Mesenchymal stem cell (in vitro differentiated cells and primary cell): ENCODE results near the gene NUB1.

Source experiments
- DNase-seq: peaks from one replicate; pipeline ENCODE4 v3.0.0-alpha.2; 2013
- H2AFZ ChIP-seq: one replicate; pipeline ENCODE4 v1.6.1; 2013; ENCODE audit warnings: low read depth, mild to moderate bottlenecking, control low read depth, inconsistent platforms, low read length, moderate library complexity
- H2AK5ac ChIP-seq: 2 replicates; pipeline ENCODE4 v1.6.1; 2013; ENCODE audit warnings: low read length, moderate library complexity, mild to moderate bottlenecking, inconsistent platforms; ENCODE audit not compliant: severe bottlenecking
- H2BK120ac ChIP-seq: one replicate; pipeline ENCODE4 v1.6.1; 2013; ENCODE audit warnings: low read depth, mild to moderate bottlenecking, inconsistent platforms, low read length, moderate library complexity
- H2BK12ac ChIP-seq, 2 experiments: one replicate each; pipeline ENCODE4 v1.6.1; 2013; ENCODE audit warnings: inconsistent platforms in 2 of 2, low read length in 2 of 2, mild to moderate bottlenecking in 2 of 2, moderate library complexity in 2 of 2, control low read depth in 1 of 2
- H2BK15ac ChIP-seq: one replicate; pipeline ENCODE4 v1.6.1; 2013; ENCODE audit warnings: mild to moderate bottlenecking, low read depth, inconsistent platforms; ENCODE audit not compliant: poor library complexity, severe bottlenecking
- H2BK5ac ChIP-seq: 2 replicates; pipeline ENCODE4 v1.6.1; 2013; ENCODE audit warnings: low read depth, mild to moderate bottlenecking, low read length, control low read depth, inconsistent platforms; ENCODE audit not compliant: poor library complexity, severe bottlenecking
- H3K14ac ChIP-seq, 2 experiments: one replicate each; pipeline ENCODE4 v1.6.1; 2013; ENCODE audit warnings: inconsistent platforms in 2 of 2, low read length in 2 of 2, control low read depth in 1 of 2, mild to moderate bottlenecking in 1 of 2, moderate library complexity in 1 of 2
- H3K18ac ChIP-seq, 2 experiments: one replicate each; pipeline ENCODE4 v1.6.1; 2013; ENCODE audit warnings: inconsistent platforms in 2 of 2, low read length in 2 of 2, control low read depth in 1 of 2, low read depth in 1 of 2, mild to moderate bottlenecking in 1 of 2
- H3K23ac ChIP-seq, 2 experiments: one replicate each; pipeline ENCODE4 v1.6.1; 2013; ENCODE audit warnings: inconsistent platforms in 2 of 2, low read length in 2 of 2, mild to moderate bottlenecking in 2 of 2, moderate library complexity in 2 of 2, control low read depth in 1 of 2
- H3K27ac ChIP-seq: 2 replicates; pipeline ENCODE4 v1.5.1; 2013; ENCODE audit warnings: mild to moderate bottlenecking, moderate library complexity, low read length, control low read depth, inconsistent platforms; ENCODE audit not compliant: poor library complexity, severe bottlenecking
- H3K27me3 ChIP-seq, 2 experiments: 2 replicates each; pipeline versions ENCODE4 v1.6.1 to v1.7.0; 2013; ENCODE audit warnings: low read length in 2 of 2, mild to moderate bottlenecking in 2 of 2, moderate library complexity in 2 of 2, control low read depth in 1 of 2, inconsistent platforms in 1 of 2; ENCODE audit not compliant: control insufficient read depth in 1 of 2, insufficient read depth in 1 of 2
- H3K36me3 ChIP-seq, 2 experiments: 2 replicates each; pipeline versions ENCODE4 v1.6.1 to v1.7.0; 2013; ENCODE audit warnings: low read length in 2 of 2, control low read depth in 1 of 2, inconsistent platforms in 1 of 2, low read depth in 1 of 2, mild to moderate bottlenecking in 1 of 2; ENCODE audit not compliant: insufficient read depth in 2 of 2, control insufficient read depth in 1 of 2
- H3K4ac ChIP-seq, 2 experiments: one replicate each; pipeline ENCODE4 v1.6.1; 2013; ENCODE audit warnings: inconsistent platforms in 2 of 2, low read length in 2 of 2, mild to moderate bottlenecking in 2 of 2, moderate library complexity in 2 of 2, control low read depth in 1 of 2, low read depth in 1 of 2
- H3K4me1 ChIP-seq: 2 replicates; pipeline ENCODE4 v1.6.1; 2013; ENCODE audit warnings: low read depth, low read length, control low read depth; ENCODE audit not compliant: control insufficient read depth, insufficient read depth
- H3K4me2 ChIP-seq: 2 replicates; pipeline ENCODE4 v1.6.1; 2013; ENCODE audit warnings: low read length, mild to moderate bottlenecking, inconsistent platforms; ENCODE audit not compliant: poor library complexity, severe bottlenecking
- H3K4me3 ChIP-seq, 2 experiments: 2 replicates each; pipeline versions ENCODE4 v1.5.1 to v1.7.0; 2013; ENCODE audit warnings: low read length in 2 of 2, mild to moderate bottlenecking in 2 of 2, control low read depth in 1 of 2, low read depth in 1 of 2; ENCODE audit not compliant: insufficient read depth in 1 of 2
- H3K79me1 ChIP-seq: replicated peaks from 2 replicates; pipeline ENCODE4 v1.6.1; 2013; ENCODE audit warnings: mild to moderate bottlenecking, control low read depth, low read length, inconsistent platforms; ENCODE audit not compliant: poor library complexity, severe bottlenecking
- H3K9ac ChIP-seq: 2 replicates; pipeline ENCODE4 v1.7.0; 2013; ENCODE audit warnings: mild to moderate bottlenecking, low read length, moderate library complexity
- H3K9me3 ChIP-seq: 2 replicates; pipeline ENCODE4 v1.7.0; 2013; ENCODE audit warnings: mild to moderate bottlenecking, low read length; ENCODE audit not compliant: control insufficient read depth
- H4K8ac ChIP-seq: one replicate; pipeline ENCODE4 v1.6.1; 2013; ENCODE audit warnings: inconsistent platforms, mild to moderate bottlenecking, low read length, moderate library complexity
- H4K91ac ChIP-seq: one replicate; pipeline ENCODE4 v1.6.1; 2013; ENCODE audit warnings: mild to moderate bottlenecking, low read length, inconsistent platforms
- WGBS: methylation state at CpG from one replicate; pipeline ENCODE4 v1.1.7; 2013; ENCODE audit warnings: mixed read lengths; 5-methylcytosine and 5-hydroxymethylcytosine counted together

The NUB1 gene

GRCh38 chr7:151403764-151404163, 62.2 kb downstream of the NUB1 start:
- Histone ChIP-seq H3K23ac (no peak overlapping the region), H2AFZ (no peak overlapping the region)

DNA sequence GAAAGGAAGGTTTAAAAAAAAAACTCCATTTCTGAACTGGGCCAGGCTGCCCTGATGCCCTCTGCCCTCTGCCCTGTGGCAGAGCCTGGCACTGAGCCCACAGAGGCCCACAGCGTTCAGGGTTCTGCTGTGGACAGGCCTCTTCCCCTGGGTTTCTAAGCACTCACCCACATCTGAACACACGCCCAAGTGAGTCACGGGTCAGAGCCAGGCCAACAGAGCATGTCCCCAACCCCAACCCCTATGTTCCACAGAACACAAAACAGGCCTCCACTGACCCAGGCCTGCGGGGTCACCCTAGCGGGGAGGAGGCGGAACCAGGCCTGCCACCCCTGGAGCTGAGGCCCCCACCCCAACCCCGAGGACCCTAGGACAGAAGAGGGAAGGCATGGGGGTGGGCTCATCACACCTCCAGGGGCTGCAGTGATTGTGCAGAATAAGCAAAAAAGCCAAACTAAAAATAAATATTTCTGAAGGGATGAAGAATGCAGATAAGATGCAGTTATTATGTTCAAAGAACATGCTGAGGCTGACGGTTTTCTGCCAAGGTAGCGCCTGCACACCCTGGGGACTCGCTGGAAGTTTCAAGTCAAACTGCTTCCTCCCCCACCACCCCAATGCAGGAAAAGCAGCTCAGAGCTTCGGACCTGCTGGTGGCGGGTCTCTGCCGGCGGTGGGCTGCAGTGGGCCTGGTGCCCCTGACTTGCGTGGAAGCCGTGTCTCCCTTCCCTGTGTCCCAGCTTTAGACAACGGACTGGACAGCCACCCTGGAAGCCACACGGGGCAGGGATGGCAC, 62.8 kb downstream of the NUB1 start:
- Histone ChIP-seq H3K27me3 (peaks cover 15 to 47% of the 10 kb centered on the region in 2 experiments), H2BK5ac (no peak overlapping the region), H3K14ac (no peak overlapping the region), H3K4me2 (no peak overlapping the region), H3K79me1 (no peaks in the 10 kb centered on the region), H2AFZ (no peak overlapping the region), H3K18ac (no peak overlapping the region), H3K23ac (no peak overlapping the region), H3K4ac (no peak overlapping the region), H3K9me3 (no peaks in the 10 kb centered on the region), H3K36me3 (peaks cover 0 to 2% of the 10 kb centered on the region in 2 experiments), H2BK12ac (no peak overlapping the region), H3K27ac (no peak overlapping the region), H2BK120ac (no peak overlapping the region), H4K8ac (no peak overlapping the region), H3K9ac (peak overlapping the region; percentile 15), H2BK15ac (no peak overlapping the region), H2AK5ac (peak overlapping the region; percentile 14), H3K4me1 (peaks cover 22% of the 10 kb centered on the region), H4K91ac (no peak overlapping the region), H3K4me3 (peak overlapping the region in 1 of 2 experiments; percentile 5)
- 61% methylated on average over 18 of the region's 18 CpGs for WGBS
- peak; percentile 25 for DNase-seq

More at GRCh38 chr7:151403764-151404163, 62.2 kb downstream of the NUB1 start:
- Histone ChIP-seq H3K4me1 (peaks cover 17% of the 10 kb centered on the region), H3K79me1 (no peaks in the 10 kb centered on the region), H3K4me2 (no peak overlapping the region), H3K9me3 (no peaks in the 10 kb centered on the region), H3K18ac (no peak overlapping the region), H4K91ac (no peak overlapping the region), H4K8ac (no peak overlapping the region), H3K27ac (no peak overlapping the region), H3K14ac (no peak overlapping the region), H3K4me3 (peak overlapping the region in 1 of 2 experiments; percentile 5), H2BK120ac (no peak overlapping the region), H2BK15ac (no peak overlapping the region), H2BK12ac (no peak overlapping the region), H3K4ac (no peak overlapping the region), H2BK5ac (no peak overlapping the region), H2AK5ac (no peak overlapping the region), H3K27me3 (peaks cover 11 to 48% of the 10 kb centered on the region in 2 experiments), H3K36me3 (peaks cover 0 to 2% of the 10 kb centered on the region in 2 experiments), H3K9ac (peak overlapping the region; percentile 15)
- WGBS: 89% methylated on average over 9 of the region's 9 CpGs
- DNase-seq: no peak

- no peak for DNase-seq
- Histone ChIP-seq H2BK12ac (no peak overlapping the region), H3K4me1 (peaks cover 26% of the 10 kb centered on the region), H3K4ac (no peak overlapping the region), H3K9ac (no peak overlapping the region), H3K79me1 (no peaks in the 10 kb centered on the region), H3K18ac (no peak overlapping the region), H3K4me2 (no peak overlapping the region), H4K91ac (no peak overlapping the region), H2AFZ (no peak overlapping the region), H2BK15ac (no peak overlapping the region), H4K8ac (no peak overlapping the region), H3K36me3 (peaks cover 0 to 2% of the 10 kb centered on the region in 2 experiments), H3K14ac (no peak overlapping the region), H3K23ac (no peak overlapping the region), H2AK5ac (no peak overlapping the region), H3K27ac (no peak overlapping the region), H2BK5ac (no peak overlapping the region), H3K9me3 (no peaks in the 10 kb centered on the region), H2BK120ac (no peak overlapping the region), H3K27me3 (peaks cover 17 to 41% of the 10 kb centered on the region in 2 experiments), H3K4me3 (no peak overlapping the region)
- 89% methylated on average over 9 of the region's 9 CpGs for WGBS
These were observed 63.4 kb downstream of the NUB1 start for GRCh38 chr7:151405056-151405455.

DNA sequence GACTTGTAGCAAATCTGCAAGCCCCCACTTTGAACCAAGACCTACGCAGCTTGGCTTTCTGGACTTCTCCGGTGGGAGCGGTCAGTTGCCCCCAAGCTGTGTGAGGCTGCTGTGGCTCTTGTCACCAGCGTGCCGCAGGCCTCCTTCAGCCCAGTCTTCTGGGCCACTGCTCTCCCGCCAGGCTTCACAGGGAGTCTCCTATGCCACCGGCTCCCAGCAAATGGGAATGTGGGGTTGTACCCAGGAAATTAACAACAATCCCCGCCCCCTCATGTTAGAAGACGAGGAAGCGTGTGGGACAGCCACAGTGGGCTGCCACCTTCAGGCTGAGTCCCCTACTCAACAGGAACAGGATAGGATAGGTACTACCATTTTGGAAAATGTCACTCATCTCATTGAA, 64.0 kb downstream of the NUB1 start:
- Histone ChIP-seq H3K9ac (no peak overlapping the region), H2AFZ (no peak overlapping the region), H2AK5ac (no peak overlapping the region), H3K4ac (no peak overlapping the region), H3K4me1 (peaks cover 31% of the 10 kb centered on the region), H3K23ac (no peak overlapping the region), H4K91ac (no peak overlapping the region), H2BK120ac (no peak overlapping the region), H4K8ac (no peak overlapping the region), H3K14ac (no peak overlapping the region), H2BK12ac (no peak overlapping the region), H3K79me1 (no peaks in the 10 kb centered on the region), H3K18ac (no peak overlapping the region), H3K9me3 (no peaks in the 10 kb centered on the region), H2BK15ac (no peak overlapping the region), H3K4me2 (no peak overlapping the region), H3K36me3 (peaks cover 0 to 2% of the 10 kb centered on the region in 2 experiments), H3K27ac (no peak overlapping the region), H3K4me3 (no peak overlapping the region), H3K27me3 (peaks cover 22 to 42% of the 10 kb centered on the region in 2 experiments), H2BK5ac (no peak overlapping the region)
- WGBS: 92% methylated on average over 9 of the region's 10 CpGs
- DNase-seq: no peak
